Central memory CD4-positive, alpha-beta T cell (primary cell): Measurements from ENCODE around the gene PSG11.
"Not testable (repeated sequence)": the region's sequence is repeated elsewhere in the genome, so short reads cannot be mapped to it uniquely, and the experiment has no call there.

Experiments
- DNase-seq: peaks from one replicate; pipeline ENCODE4 v3.0.0; 2022

The PSG11 gene

GRCh38 chr19:42988206-42988605, 38.1 kb downstream of the PSG11 start:
- not testable (repeated sequence) for DNase-seq

DNA sequence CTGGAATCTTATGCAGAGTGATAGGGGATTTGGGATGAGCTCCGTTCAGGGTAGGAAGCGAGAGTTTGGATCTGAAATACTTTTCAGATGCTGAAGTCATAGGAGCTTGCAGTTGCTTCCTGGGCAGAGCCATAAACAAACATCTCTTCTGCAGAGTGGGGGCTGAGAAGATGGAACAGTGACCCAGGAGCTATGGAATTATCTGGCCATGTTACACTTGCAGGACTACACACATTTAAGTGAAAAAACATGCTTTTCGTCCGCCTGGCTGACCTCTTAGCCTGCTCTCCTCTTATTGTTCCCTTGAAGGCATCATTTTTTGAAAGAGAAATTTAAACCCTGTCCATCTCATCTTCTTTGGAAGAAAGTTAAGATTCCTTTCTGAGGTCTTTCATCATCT, 40.7 kb downstream of the PSG11 start:
- DNase-seq: no peak

- not testable (repeated sequence) for DNase-seq
These were observed 44.2 kb downstream of the PSG11 start for GRCh38 chr19:42982111-42982510.

DNA sequence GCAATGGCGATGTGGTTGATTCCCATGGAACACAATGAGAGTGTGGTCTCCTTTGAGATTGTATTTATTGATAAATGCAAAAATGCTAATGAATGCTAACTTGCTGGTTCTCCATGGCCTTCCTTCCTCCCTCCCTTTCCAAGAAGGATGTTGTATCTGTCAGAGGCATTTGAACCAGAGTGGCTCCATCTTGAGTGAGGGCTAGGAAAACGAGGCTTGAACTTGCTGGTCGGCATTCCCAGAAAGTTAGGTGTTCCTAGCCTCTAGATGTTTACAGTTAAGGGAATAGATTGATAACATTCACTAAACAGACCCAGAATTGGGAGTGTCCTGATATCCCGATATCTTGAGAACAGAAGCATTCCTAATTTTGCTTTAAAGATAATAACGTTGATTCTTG, 54.8 kb downstream of the PSG11 start:
- DNase-seq: not testable (repeated sequence)

GRCh38 chr19:42965176-42965575, 61.1 kb downstream of the PSG11 start:
- no peak for DNase-seq

- no peak for DNase-seq
These were observed 65.2 kb downstream of the PSG11 start for GRCh38 chr19:42961119-42961518.
